Rectal smooth muscle tissue (tissue), 1 donor: Measurements from ENCODE around the gene LRATD1.
A peak's percentile ranks its signal among the peaks of the same experiment; 100 is the strongest.

Source experiments
- H3K27ac ChIP-seq: one replicate; pipeline ENCODE4 v1.7.0; 2013; ENCODE audit warnings: low read depth, low read length, inconsistent platforms
- H3K27me3 ChIP-seq: one replicate; pipeline ENCODE4 v1.7.0; 2013; ENCODE audit warnings: low read length; ENCODE audit not compliant: control insufficient read depth, insufficient read depth
- H3K36me3 ChIP-seq: one replicate; pipeline ENCODE4 v1.7.0; 2013; ENCODE audit warnings: low read length; ENCODE audit not compliant: control insufficient read depth, insufficient read depth
- H3K4me1 ChIP-seq: one replicate; pipeline ENCODE4 v1.7.0; 2013; ENCODE audit warnings: low read length; ENCODE audit not compliant: control insufficient read depth, insufficient read depth
- H3K4me3 ChIP-seq: one replicate; pipeline ENCODE4 v1.7.0; 2013; ENCODE audit warnings: low read length
- H3K9ac ChIP-seq: one replicate; pipeline ENCODE4 v1.7.0; 2013; ENCODE audit warnings: low read length

Gene LRATD1, protein sequence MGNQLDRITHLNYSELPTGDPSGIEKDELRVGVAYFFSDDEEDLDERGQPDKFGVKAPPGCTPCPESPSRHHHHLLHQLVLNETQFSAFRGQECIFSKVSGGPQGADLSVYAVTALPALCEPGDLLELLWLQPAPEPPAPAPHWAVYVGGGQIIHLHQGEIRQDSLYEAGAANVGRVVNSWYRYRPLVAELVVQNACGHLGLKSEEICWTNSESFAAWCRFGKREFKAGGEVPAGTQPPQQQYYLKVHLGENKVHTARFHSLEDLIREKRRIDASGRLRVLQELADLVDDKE

GRCh38 chr2:14632133-14632936 is at the start of gene LRATD1:
TSS of gene LRATD1 (plus strand) at chr2:14632717. CDS start at chr2:14633980, 1,263 bp downstream.
- Histone ChIP-seq H3K4me3 (peak within 1 kb of the TSS; percentile 56), H3K9ac (peak within 1 kb of the TSS; percentile 74), H3K4me1 (peaks cover 8% of the 10 kb centered on the region), H3K27ac (no peak within 1 kb of the TSS), H3K27me3 (peaks cover 6% of the 10 kb centered on the region), H3K36me3 (no peaks in the 10 kb centered on the region)

DNA sequence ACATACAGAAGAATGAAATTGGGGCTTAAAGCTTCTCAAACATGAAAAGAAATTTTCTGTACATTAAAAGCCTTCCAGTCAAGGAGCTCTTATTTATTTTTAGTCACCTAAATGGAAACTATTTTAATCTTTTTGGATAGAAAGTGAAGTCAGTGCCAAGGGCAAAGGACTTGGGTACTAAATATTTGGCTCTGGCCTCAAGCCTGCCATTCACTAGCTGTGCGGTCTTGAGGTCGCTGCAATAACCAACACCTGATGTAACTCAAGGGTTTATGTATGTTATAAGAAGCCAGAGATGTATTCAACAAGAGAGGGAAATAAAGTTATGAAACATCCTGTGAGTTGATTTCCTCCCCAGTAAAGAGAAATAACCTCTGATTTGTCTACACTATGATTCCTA is 49.5 kb upstream of the LRATD1 start:
- Histone ChIP-seq H3K4me3 (no peak overlapping the region), H3K9ac (no peak overlapping the region), H3K36me3 (no peaks in the 10 kb centered on the region), H3K4me1 (no peaks in the 10 kb centered on the region), H3K27ac (no peak overlapping the region), H3K27me3 (no peaks in the 10 kb centered on the region)

- Histone ChIP-seq H3K4me3 (no peak overlapping the region), H3K27ac (no peak overlapping the region), H3K9ac (no peak overlapping the region), H3K27me3 (no peaks in the 10 kb centered on the region), H3K4me1 (no peaks in the 10 kb centered on the region), H3K36me3 (no peaks in the 10 kb centered on the region)
Measured at GRCh38 chr2:14583802-14584201, 48.7 kb upstream of the LRATD1 start.

- no peak overlapping the region for H3K27ac ChIP-seq
- no peaks in the 10 kb centered on the region for H3K4me1 ChIP-seq
- no peaks in the 10 kb centered on the region for H3K36me3 ChIP-seq
- no peak overlapping the region for H3K4me3 ChIP-seq
- H3K9ac ChIP-seq: no peak overlapping the region
- no peaks in the 10 kb centered on the region for H3K27me3 ChIP-seq
Measured at GRCh38 chr2:14587119-14587518, 45.4 kb upstream of the LRATD1 start.

GRCh38 chr2:14601156-14601770 is 31.3 kb upstream of the LRATD1 start:
- Histone ChIP-seq H3K36me3 (no peaks in the 10 kb centered on the region), H3K27ac (no peak overlapping the region), H3K4me1 (no peaks in the 10 kb centered on the region), H3K4me3 (no peak overlapping the region), H3K27me3 (no peaks in the 10 kb centered on the region), H3K9ac (no peak overlapping the region)

- Histone ChIP-seq H3K4me3 (no peak overlapping the region), H3K9ac (no peak overlapping the region), H3K27ac (no peak overlapping the region), H3K4me1 (no peaks in the 10 kb centered on the region), H3K36me3 (no peaks in the 10 kb centered on the region), H3K27me3 (no peaks in the 10 kb centered on the region)
Measured at GRCh38 chr2:14602309-14602708, 30.2 kb upstream of the LRATD1 start.

DNA sequence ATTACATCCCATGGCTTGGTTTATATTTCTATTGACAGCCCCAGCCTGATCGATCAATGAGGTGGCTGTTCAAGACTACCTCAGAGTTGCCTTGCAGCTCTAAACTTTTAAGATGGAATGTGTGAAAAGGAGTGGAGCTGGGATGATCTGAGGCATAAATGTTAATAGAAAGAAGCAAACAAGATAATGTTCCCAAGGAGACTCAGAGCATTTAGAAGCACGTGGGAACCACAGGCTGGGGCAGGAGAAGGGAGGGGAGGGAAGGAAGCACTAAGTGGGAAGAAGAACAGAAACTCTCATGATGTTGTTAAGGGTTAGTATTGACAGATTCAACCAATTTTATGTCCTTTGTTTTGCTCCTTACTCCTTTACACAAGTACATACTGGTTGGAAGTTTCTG is 28.8 kb upstream of the LRATD1 start:
- no peaks in the 10 kb centered on the region for H3K36me3 ChIP-seq
- no peak overlapping the region for H3K9ac ChIP-seq
- no peak overlapping the region for H3K27ac ChIP-seq
- H3K4me1 ChIP-seq: no peaks in the 10 kb centered on the region
- H3K27me3 ChIP-seq: no peaks in the 10 kb centered on the region
- H3K4me3 ChIP-seq: no peak overlapping the region

- H3K4me1 ChIP-seq: no peaks in the 10 kb centered on the region
- H3K27ac ChIP-seq: no peak overlapping the region
- no peaks in the 10 kb centered on the region for H3K27me3 ChIP-seq
- H3K9ac ChIP-seq: no peak overlapping the region
- no peaks in the 10 kb centered on the region for H3K36me3 ChIP-seq
- H3K4me3 ChIP-seq: no peak overlapping the region
Measured at GRCh38 chr2:14608245-14608644, 24.3 kb upstream of the LRATD1 start.

- Histone ChIP-seq H3K4me1 (no peaks in the 10 kb centered on the region), H3K36me3 (no peaks in the 10 kb centered on the region), H3K4me3 (no peak overlapping the region), H3K9ac (no peak overlapping the region), H3K27ac (no peak overlapping the region), H3K27me3 (no peaks in the 10 kb centered on the region)
Measured at GRCh38 chr2:14614017-14614416, 18.5 kb upstream of the LRATD1 start.

DNA sequence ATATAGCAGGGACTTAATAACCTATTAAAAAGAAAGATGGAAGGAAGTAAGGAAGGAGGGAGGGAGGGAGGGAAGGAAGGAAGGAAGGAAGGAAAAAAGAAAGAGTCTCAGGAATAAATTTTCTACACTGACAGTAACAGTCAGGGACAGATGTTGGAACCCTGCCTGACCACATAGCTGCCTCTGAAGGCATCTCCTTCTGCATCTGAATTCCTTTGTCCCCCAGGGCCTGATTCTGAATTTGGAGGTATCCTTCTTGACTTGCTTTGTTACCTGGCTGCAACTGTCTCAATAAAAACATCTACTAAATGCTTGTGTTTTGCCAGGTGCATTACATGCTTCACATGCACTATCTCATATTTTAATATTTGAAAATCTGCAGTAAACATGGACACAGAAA is 17.4 kb upstream of the LRATD1 start:
- H3K4me3 ChIP-seq: no peak overlapping the region
- H3K36me3 ChIP-seq: no peaks in the 10 kb centered on the region
- no peaks in the 10 kb centered on the region for H3K4me1 ChIP-seq
- no peak overlapping the region for H3K27ac ChIP-seq
- H3K27me3 ChIP-seq: no peaks in the 10 kb centered on the region
- no peak overlapping the region for H3K9ac ChIP-seq

- H3K4me3 ChIP-seq: no peak overlapping the region
- H3K27ac ChIP-seq: no peak overlapping the region
- H3K4me1 ChIP-seq: no peaks in the 10 kb centered on the region
- no peaks in the 10 kb centered on the region for H3K27me3 ChIP-seq
- H3K9ac ChIP-seq: no peak overlapping the region
- H3K36me3 ChIP-seq: no peaks in the 10 kb centered on the region
Measured at GRCh38 chr2:14615760-14616159, 16.8 kb upstream of the LRATD1 start.

DNA sequence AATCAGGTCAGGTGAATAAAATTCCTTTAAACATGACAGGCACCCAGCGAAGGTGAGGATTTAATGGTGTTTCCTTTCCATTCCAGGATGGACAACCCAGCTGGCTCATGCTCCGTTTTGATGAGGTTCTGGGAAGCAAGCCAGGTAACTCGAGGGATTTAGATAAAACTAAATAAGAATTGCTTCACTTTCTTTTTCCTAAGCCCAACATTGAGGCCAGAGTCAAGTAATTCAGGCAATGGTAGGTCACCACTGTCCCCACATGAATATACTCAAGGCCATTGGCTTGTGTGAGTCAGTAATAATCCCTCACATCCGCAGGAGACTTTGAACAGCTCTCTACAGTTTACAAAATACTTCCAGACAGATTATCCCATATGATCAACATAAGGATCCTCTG is 16.2 kb upstream of the LRATD1 start:
- Histone ChIP-seq H3K4me1 (no peaks in the 10 kb centered on the region), H3K27me3 (no peaks in the 10 kb centered on the region), H3K4me3 (no peak overlapping the region), H3K9ac (no peak overlapping the region), H3K36me3 (no peaks in the 10 kb centered on the region), H3K27ac (no peak overlapping the region)
